Frontal cortex (tissue), 4 donors: ENCODE results near the gene IL32. TPM values are rescaled to one million over a fixed set of nuclear protein-coding genes. Genes with fewer than 3 reads are reported as not detected.

Source experiments
- DNase-seq, 2 donors: peaks; one replicate each; pipeline ENCODE4 v3.0.0; 2012; ENCODE audit warnings: low spot score in 2 of 2
- FAIRE-seq: peaks from 2 replicates; lab custom pipeline; 2012; peaks lifted over from hg19 to GRCh38; lab: Jason Lieb, UNC
- total RNA-seq: library from RNA; depleted of rRNA; stranded (reverse); fragments of >200 nt; gene quantifications from one replicate; pipeline ENCODE4 v1.2.3, GENCODE V29; 2014
- donor health status: control.
- donor health status: control.
- donor health status: control.

IL32 gene, protein sequence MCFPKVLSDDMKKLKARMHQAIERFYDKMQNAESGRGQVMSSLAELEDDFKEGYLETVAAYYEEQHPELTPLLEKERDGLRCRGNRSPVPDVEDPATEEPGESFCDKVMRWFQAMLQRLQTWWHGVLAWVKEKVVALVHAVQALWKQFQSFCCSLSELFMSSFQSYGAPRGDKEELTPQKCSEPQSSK
- 0.82 TPM for total RNA-seq

GRCh38 chr16:3065069-3065741, at the start of gene IL32:
Gene IL32, plus strand, starts transcription at chr16:3065640. Its CDS starts 172 bp downstream, at chr16:3065812.
- FAIRE-seq: no peak
- DNase-seq: no peak

DNA sequence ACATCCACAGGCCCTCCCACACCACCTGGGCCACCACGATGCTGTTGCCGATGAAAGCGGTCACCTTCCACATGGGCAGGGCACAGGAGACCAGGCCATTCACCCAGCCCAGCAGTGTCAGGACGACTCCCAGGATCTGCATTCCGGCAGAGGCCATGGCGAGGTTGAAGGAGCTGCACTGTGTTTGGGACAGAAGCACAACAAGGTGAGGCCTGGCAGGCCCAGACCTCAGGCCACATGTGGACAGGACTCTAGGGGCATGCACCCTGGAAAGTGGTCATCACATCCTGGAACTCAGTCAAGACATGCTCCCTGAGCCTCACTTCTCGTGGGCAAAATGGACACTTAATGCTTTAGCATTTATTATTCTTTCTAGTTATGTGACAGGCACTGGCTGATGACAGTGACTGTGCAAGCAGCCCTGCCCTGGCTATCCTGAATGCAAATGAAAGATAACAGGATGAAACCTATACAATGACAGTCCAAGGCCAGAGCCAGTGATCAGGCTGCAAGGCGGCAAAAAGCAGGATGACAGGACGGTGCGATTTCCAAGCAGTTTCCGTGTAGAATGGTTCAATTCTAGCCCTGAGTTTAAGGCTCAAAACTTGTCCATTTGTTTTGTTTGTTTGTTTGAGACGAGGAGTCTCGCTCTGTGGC, 49.4 kb upstream of the IL32 start:
- FAIRE-seq: no peak
- DNase-seq: no peak

DNA sequence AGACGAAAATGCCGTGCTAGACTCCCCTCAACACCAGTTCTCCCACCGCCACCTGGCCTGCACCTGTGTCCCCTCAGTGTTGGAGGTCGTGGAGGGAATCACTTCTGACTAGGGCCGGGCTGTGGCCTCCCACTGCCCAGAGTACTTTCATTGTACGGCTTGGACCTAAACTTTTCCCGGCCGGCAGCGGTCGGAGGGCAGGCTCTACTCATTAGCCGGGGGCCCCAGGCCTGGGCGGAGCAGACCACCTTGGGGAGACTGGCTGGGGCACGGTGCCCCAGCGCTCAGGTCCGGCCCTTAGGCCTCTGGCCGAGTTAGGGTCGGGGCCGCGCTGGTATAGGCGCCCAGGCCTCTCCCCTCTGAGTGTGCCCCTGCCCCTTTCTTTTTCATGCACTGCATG, 48.1 kb upstream of the IL32 start:
- FAIRE-seq (no peak), DNase-seq (no peak)

- DNase-seq (no peak), FAIRE-seq (no peak)
Observed at GRCh38 chr16:3017794-3018506, 47.5 kb upstream of the IL32 start, which contains the start of gene CLDN6. Gene CLDN6, minus strand, starts transcription at chr16:3018183. Its CDS starts 2,162 bp downstream, at chr16:3016021.

- DNase-seq (no peak), FAIRE-seq (no peak)
Observed at GRCh38 chr16:3019594-3020246, 45.7 kb upstream of the IL32 start.

GRCh38 chr16:3020247-3020603, 45.2 kb upstream of the IL32 start, which contains the start of gene TNFRSF12A:
Gene TNFRSF12A, plus strand, starts transcription at chr16:3020368. Its CDS starts 30 bp downstream, at chr16:3020398.
- DNase-seq (peak; percentile 83 to 91), FAIRE-seq (no peak)

DNA sequence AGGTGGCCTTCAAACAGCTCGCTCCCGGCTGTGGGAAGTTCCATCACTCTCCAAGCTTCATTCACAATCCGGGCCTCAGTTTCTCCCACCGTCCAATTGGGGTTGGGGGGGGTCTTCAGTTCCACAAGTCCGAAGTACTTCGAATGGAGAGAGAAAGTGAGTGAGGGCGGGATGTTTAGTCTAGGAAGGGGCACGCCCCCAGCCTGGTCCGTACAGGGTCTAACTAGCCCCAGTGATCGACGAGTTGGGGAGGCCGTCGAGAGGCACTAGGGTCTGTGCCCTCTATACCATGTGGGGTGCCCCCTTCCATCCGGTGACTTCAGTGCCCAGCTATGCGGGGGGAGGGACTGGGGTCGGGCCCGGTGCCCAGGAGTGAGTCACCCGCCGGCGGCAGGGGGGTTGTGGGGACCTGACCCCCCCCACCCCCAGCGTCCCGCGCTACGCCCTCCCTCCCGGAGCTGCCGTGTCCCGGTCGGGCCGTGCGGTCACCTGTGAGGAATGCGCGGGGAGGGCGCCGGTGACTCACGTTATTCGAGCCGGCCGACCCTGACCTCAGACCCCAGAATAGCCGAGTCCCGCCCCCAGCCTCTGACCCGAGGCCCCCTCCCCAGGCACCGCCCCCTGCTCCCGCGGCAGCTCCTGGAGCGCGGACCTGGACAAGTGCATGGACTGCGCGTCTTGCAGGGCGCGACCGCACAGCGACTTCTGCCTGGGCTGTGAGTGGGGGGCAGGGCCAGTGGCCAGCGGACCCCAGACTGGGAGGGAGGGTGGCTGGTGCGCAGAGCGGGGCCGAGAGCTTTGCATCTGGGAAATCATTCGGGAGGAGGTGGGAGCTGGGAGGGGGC, 44.6 kb upstream of the IL32 start:
- no peak for FAIRE-seq

GRCh38 chr16:3021449-3022207, 43.8 kb upstream of the IL32 start:
- DNase-seq (no peak), FAIRE-seq (no peak)

More for the DNA sequence above, 44.6 kb upstream of the IL32 start:
- DNase-seq: peak; percentile 77 to 83

- peak in 1 of 2 donors; percentile 81 for DNase-seq
- no peak for FAIRE-seq
Observed at GRCh38 chr16:3022208-3022683, 43.2 kb upstream of the IL32 start.

- DNase-seq: peak in 1 of 2 donors; percentile 35
- FAIRE-seq: no peak
Observed at GRCh38 chr16:3022684-3023414, 42.6 kb upstream of the IL32 start.

DNA sequence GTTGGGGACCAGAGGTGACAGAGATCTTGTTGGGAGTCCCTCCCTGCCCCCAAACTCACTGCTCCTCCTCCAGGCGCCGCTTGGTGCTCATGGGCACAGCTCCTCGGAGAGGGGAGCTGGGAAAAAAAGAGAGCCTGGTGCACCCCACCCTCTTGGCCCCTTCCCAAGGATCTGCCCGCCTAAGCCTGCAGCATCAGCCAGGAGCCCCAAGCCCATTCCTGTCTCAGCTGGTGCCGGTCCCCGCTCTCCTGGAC, 42.1 kb upstream of the IL32 start:
- FAIRE-seq (no peak), DNase-seq (peak in 1 of 2 donors; percentile 52)

DNA sequence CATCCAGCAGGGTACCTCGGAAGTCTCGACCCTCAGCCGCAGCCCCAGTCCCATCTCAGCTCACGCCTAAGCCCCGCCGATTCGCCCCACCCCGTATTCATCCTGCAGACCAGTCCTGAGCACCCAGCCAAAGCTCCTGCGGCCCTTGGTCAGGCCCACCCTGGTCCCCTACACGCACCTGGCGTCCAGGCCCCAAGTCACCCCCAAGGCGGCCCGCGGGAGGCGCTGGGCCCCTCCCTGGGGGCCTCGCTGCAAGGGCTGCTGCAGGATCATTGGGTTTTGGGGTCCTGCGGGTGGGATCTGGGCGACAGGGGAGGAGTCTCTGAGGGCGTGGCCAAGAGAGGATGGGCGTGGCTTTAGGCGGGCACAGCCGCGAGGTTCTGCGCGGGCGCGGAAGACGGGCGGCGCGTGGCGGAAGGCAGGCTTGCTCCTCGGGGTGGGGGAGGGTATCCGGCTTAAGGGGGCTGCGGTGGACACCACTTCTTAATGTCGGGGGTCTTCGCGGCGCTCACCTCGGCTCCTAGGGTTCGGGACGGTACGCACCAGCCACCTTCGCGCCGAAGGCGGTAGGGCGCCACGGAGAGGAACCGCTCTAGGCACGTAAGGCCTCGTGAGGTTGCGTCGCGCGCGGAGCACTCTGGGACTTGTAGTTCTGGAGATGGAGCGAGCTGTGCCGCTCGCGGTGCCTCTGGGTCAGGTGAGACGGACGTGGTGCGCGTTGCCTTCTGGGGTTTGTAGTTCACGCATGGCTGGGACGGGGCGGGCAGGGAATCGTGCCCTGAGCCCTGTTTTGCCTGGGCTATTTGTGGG, 41.6 kb upstream of the IL32 start, which contains the start of the genes HCFC1R1 and THOC6:
Gene HCFC1R1 (minus strand): TSS at position 274 of the 810 bp plus-strand sequence. CDS start 1 bp downstream, at position 273.
Gene THOC6 (plus strand): TSS at position 367 of the 810 bp plus-strand sequence. CDS start 292 bp downstream, at position 659.
- FAIRE-seq: no peak
- peak; percentile 91 to 94 for DNase-seq

DNA sequence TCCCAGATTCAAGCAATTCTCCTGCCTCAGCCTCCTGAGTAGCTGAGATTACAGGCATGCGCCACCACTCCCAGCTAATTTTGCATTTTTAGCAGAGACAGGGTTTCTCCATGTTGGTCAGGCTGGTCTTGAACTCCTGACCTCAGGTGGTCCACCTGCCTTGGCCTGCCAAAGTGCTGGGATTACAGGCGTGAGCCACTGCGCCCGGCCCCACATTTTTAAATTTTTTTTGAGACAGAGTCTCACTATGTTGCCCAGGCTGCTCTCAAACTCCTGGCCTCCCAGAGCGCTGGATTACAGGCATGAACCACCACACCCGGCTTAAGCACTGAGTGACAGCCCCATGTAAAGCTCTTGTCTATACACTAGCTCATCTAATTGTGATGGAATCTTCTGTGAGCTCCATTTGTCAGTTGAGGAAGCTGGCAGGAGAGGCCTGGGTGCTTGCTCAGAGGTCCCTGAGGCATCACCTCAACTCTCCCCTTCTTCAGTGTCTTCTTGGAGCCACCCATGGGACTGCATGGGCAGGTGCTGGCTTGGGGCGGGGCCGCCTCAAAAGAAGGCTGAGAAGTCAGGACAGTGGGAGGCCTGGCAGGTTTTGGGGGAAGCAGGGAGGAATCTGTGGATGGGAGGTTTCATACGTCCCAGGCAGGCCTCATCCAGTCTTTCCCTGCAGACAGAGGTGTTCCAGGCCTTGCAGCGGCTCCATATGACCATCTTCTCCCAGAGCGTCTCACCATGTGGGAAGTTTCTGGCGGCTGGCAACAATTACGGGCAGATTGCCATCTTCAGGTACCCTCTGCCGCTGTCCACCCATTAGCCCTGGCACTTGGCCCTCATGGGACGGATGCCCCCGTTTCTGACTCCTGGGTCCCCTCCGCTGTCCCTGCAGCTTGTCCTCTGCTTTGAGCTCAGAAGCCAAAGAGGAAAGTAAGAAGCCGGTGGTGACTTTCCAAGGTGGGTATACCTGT, 40.1 kb upstream of the IL32 start:
- no peak for DNase-seq
- no peak for FAIRE-seq

- FAIRE-seq: no peak
- DNase-seq: no peak
Observed at GRCh38 chr16:3026003-3026378, 39.4 kb upstream of the IL32 start.

DNA sequence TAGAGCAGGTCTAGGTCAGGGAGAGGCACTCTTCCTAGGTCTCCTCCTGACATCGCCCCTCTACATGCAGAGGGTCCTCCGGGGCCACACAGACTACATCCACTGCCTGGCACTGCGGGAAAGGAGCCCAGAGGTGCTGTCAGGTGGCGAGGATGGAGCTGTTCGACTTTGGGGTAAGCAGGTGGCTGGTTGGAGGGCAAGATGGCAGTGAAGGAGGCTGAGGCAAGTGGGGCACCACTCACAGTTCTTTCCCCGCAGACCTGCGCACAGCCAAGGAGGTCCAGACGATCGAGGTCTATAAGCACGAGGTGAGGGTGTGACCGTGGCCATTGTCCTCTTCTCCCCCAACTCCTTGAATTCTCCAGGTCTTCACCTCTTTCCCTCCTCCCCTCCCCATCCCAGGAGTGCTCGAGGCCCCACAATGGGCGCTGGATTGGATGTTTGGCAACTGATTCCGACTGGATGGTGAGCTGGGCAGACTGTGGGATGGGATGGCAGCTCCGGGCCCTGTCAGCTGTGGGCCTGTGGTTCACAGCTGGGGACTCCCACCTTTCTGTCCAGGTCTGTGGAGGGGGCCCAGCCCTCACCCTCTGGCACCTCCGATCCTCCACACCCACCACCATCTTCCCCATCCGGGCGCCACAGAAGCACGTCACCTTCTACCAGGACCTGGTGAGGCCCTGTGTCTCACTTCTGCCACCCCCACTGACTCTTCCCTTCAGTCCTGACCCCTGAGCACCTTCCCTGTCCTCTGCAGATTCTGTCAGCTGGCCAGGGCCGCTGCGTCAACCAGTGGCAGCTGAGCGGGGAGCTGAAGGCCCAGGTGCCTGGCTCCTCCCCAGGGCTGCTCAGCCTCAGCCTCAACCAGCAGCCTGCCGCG, 38.6 kb upstream of the IL32 start:
- DNase-seq (no peak), FAIRE-seq (no peak)
